NCI-H748 (cell line): ENCODE measurements around the gene ZBTB39.
A peak's percentile ranks its signal among the peaks of the same experiment; 100 is the strongest.
"Not testable (repeated sequence)": the region's sequence is repeated elsewhere in the genome, so short reads cannot be mapped to it uniquely, and the experiment has no call there.

Experiments used
- DNase-seq: peaks from one replicate; lab custom pipeline; 2025; ENCODE audit not compliant: unreplicated experiment; lab: John Stamatoyannopoulos, UW

Gene ZBTB39

DNA sequence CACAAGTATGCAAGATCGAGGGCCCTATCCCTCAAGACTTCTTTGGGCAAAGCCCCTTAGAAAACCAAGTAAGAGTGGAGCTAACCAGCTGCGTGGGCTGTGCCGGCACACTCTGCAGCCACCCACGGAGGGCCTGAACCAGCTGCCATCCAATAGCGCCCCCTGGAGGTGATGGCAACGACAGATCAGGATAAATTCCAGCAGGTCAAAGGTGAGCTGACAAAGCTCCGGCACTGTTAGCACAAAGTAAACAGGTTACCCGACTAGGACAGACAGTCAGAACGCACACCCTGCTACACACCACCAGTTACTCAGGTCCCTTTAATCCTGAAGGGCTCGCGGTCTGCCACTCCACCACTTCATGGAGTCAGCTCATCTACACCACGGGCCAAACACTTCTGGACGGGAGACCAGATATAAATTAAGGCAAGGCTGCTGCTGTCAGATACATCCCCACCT is 4.9 kb downstream of the ZBTB39 start:
- DNase-seq, result peak; percentile 66

- DNase-seq, result no peak
Observed at GRCh38 chr12:57000393-57000792, 6.0 kb downstream of the ZBTB39 start.

DNA sequence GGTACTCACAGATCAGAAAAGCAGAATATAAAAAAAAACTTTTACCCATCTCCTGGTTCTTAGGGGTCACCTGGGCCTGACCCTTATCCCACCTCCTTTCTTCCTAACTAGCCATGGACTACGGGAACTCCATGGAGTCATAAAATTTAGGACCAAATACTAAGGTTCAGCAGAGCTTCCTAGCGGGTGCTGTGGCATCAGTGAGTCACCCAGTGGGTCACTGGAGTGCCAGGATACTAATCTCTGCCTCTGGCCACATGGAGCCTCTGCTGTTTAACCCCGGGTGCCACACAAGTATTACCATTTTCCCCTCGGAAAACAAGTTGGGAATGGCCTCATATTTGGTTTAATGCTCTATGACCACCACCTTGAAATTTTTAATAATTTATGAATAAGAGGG is 6.9 kb downstream of the ZBTB39 start:
- no peak for DNase-seq

- no peak for DNase-seq
Observed at GRCh38 chr12:56998981-56999380, 7.4 kb downstream of the ZBTB39 start.

DNA sequence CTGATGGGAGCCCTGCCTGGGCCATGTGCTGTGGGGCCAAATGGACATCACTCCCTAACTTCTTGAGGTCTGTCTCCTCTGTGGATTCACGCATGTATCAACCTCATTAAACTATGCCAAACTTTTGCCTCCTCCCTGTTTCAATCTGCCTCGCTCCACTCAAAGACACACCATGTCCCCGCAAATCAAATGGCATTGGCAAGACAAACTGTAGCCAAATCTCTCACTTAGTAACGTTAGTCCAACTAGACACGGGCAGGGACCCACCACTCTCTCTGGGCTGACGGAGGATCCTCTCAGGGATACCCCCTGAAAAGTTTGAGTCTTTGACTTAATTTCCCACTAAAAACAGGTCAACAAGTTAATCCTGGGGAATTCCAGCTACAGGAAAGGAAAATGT is 8.0 kb downstream of the ZBTB39 start:
- DNase-seq, result no peak

DNA sequence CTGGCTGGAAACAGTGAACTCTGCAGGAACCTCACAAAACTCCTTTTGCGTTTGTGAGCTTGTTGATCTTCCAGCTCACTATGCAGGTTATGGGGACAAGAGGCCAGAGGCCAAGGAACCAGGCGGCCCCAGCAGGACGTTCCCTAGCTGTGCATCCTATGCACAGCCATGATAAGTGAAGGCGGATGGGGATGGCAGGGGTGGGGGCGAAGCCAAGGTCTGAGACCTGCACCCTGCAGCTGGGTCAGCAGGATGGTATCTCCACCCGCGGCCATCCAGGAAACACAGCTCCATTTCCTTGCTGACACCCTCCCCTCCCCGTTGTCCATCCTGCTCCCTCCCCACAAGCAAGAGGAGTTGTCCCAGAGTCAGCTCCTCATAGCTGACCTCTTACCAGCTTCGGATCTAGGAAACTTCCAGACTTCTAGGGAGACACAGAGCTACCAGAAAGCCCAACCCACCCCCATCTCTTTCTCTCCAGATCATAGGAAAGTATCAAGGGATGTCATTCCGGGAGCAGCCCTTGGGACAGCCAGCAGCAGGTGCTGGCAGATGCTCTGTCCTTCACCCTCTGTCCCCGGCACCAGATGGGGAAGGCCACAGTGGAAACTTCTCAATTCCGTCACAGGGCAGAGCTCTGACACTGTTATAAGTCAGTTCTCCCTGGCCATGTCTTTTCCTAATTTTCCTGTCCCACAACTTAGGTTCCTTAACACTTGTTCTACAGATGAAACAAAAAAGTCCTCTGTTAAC is 9.4 kb downstream of the ZBTB39 start:
- no peak for DNase-seq

GRCh38 chr12:56995930-56996496 is 10.3 kb downstream of the ZBTB39 start:
- DNase-seq, result no peak

DNA sequence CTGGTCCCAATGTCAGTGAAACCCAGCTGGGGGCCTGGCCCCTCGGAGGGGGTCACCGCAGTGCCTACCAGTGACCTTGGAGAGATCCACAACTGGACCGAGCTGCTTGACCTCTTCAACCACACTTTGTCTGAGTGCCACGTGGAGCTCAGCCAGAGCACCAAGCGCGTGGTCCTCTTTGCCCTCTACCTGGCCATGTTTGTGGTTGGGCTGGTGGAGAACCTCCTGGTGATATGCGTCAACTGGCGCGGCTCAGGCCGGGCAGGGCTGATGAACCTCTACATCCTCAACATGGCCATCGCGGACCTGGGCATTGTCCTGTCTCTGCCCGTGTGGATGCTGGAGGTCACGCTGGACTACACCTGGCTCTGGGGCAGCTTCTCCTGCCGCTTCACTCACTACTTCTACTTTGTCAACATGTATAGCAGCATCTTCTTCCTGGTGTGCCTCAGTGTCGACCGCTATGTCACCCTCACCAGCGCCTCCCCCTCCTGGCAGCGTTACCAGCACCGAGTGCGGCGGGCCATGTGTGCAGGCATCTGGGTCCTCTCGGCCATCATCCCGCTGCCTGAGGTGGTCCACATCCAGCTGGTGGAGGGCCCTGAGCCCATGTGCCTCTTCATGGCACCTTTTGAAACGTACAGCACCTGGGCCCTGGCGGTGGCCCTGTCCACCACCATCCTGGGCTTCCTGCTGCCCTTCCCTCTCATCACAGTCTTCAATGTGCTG is 11.0 kb downstream of the ZBTB39 start:
- DNase-seq, result no peak

DNA sequence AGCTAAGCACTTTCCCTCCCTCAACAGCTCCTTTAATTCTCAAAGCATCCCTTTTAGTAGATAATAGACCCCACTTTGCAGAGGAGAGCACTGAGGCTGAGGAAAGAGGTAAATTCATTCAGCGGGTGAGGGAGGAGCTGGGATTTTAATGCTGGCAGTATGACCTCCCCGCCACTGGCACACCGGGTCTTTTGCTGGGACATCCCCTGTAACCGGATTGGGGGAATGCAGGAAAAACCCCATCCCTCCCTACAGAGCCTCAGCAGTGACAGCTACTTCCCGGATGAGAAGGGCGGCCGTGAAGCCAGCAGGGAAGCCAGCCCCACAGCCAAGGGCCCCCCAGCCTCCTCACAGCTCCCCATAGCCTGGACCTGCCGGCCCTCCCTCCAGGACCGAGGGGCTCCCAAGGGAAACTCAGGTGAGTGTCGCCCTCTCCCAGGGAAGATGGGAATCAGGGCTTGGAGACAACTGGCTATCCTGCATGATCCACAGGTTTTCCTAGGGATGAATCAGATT is 12.1 kb downstream of the ZBTB39 start:
- DNase-seq, result no peak

DNA sequence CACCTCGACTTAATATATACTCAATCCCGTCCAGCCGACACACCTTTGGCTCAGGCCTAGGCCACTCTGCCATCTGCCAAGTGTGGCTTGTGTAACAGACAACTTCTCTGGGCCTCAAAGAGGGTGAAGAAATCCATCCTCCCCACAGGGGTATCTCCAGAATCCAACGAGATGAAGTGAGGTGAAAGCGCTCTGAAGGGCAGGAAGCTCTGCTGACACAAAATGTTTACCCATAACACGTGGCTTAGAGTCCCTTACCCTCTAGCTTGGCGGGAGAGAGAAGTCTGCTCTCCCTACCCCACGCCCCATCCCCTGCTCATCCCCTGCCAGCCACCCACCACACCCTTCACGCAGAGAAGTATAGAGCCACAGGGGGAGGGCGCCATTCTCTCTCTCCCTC is 13.0 kb downstream of the ZBTB39 start:
- no peak for DNase-seq

DNA sequence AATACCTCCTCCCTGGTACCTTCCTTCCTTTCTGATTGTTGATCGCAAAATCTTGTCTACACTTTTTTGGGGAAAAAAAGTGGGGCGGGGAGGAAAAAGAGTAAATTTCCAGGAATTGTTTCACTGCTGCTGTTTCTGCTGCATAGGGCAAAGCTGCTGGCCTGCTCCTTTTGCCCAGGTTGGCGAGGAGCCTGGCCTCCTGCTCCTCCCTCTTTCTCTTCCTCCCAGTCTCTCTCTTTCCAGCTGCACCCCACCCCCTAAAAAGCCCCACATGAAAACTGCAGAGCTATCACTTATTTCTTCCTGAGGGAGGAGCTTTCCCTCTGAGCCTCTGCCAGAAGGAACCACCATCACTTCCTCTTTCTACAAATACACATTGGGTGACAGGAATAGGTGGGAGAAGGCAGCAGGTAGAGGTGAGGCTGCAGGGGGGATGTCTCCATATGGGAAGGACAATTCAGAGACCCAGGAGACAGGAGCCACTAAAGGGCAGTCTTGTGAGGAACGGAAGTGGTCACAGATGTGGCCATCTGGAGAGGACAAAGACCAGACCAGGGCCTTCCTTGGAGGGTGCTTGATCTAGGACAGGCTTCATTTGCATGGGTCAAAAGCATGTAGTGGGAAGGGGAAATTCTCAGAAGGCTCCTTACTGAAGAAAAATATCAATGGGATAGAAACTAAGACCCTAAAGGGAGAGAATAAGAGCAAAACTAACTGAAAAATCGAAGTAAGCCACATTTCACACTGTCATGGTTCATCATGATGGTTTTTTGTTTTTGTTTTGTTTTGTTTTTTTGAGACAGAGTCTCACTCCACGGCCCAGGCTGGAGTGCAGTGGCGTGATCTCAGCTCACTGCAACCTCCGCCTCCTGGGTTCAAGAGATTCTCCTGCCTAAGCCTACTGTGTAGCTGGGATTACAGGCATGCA is 14.8 kb downstream of the ZBTB39 start:
- DNase-seq, result no peak

DNA sequence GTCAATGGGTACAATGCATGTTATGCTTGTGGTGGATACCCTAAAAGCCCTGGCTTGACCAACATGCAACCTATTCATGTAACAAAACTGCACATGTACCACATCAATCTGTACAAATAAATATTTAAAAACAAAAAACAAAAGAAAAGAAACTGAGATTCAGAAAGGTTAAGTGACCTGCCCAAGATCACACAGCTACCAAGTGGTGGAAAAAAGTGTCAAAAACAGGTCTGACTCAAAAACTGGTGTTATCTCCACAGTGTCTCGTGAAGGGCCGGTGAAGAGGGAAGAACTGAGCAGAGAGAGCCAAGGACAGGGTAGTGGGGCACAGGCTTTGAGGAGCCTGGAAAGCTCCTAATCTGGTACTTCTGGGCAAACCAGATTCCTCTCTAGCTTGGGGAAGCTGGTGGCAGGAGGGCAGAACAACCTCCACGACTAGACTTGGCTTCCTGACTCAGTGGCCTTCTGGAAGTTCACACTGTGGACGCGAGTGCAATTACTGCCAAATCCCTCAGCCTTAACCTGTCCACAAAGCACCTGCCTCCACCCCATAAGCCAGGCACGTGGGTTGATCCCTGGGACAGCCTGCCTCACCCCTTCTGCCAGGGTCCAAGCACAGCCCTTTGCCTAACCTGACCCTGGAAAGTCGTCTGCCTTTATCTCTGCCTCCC is 15.6 kb downstream of the ZBTB39 start:
- no peak for DNase-seq

GRCh38 chr12:56989861-56990610 is 16.3 kb downstream of the ZBTB39 start:
- no peak for DNase-seq

DNA sequence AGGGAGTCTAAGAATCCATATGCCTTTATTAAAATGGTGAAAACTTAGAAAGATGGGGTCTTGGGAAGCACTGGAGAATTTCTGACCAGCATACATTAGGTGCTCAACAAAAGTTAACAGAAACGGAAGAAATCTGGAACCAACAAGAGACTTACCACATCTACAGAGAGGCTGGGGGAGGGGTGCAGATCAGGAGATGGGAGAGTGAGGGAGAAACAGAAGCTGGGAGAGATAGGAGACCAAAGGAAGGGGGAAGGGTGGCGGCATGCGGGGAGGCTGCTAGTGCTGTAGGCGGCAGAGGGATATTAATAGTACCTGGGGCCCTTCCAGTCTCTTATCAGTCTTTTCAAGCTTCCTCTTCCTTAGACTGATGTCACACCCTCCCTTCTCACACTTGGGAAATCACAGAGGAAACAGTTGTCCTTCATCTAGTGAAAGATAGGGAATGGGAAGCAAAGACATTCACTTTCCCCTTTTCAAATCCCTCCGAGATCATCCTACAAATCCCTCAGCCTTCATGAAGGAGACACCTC is 18.1 kb downstream of the ZBTB39 start:
- no peak for DNase-seq

- peak; percentile 74 for DNase-seq
Observed at GRCh38 chr12:56987551-56988053, 18.7 kb downstream of the ZBTB39 start.

GRCh38 chr12:56987011-56987410 is 19.3 kb downstream of the ZBTB39 start:
- DNase-seq, result no peak

- not testable (repeated sequence) for DNase-seq
Observed at GRCh38 chr12:56985714-56986113, 20.6 kb downstream of the ZBTB39 start.

DNA sequence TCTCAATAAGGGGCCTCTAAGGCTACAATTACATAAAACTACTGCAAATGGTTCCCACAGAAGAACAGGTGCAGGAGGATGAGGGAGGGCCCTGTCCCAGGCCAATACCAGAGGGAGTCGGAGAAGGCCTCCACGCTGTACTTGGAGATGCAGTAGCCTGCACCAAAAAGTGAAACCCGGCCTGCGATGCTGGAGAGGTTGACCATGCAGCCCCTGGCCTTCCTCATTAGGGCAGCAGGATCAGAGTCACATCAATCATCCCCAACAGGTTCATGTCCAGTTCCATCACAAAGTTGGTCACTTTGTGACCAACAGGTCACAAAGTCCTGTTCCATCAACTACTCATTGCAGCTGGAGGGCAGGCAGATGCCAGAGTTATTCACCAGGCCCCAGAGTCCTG is 23.0 kb downstream of the ZBTB39 start:
- DNase-seq, result no peak

DNA sequence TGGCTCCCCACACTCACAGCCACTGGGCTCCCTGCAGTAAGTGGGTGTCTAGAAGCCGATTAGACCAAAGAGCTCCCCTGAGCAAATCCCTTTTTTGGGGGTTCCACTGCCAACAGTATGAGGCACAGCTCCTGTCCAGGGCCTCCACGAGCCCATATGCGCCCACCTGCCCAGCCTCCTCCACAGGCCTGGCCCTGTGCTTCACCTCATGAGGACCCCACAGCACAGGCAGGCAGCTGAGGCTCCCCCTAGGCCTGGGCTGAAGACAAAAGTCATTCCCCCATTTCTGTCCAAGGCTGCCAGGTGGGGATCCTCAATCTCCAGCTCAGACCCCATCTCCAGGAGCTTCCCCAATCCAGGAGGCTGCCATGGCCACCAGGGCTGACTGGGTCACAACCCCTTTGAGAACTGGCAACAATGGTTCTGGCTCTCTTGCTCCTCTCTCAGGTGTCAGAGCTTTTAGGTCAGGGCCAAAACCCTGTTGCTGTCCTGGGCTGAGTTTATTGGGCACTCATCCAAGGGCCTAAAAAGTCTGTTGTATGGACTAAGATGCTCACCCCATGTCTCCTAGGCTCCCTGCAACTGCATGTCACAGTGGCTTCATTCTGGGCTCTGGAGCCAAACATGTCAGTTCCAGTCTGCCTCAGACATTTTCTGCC is 23.6 kb downstream of the ZBTB39 start:
- not testable (repeated sequence) for DNase-seq
